Stomach (tissue), 9 donors: ENCODE results near the gene SDK2. TPM values are rescaled to one million over a fixed set of nuclear protein-coding genes. Genes with fewer than 3 reads are reported as not detected.
A peak's percentile ranks its signal among the peaks of the same experiment; 100 is the strongest.

Source experiments
- DNase-seq, 2 donors: peaks; one replicate each; pipeline versions ENCODE4 v3.0.0 to v3.0.0-alpha.2; 2013 to 2019
- H3K27ac ChIP-seq, 5 donors: fragments of 200-600 bp in 4 of 5; sonication (generic) in 4 of 5; one replicate each; pipeline ENCODE4 v1.5.1; 2013 to 2019; ENCODE audit warnings: mild to moderate bottlenecking in 1 of 5, moderate library complexity in 1 of 5
- H3K27me3 ChIP-seq, 3 donors: fragments of 200-600 bp; sonication (generic); one replicate each; pipeline ENCODE4 v1.5.1; 2017 to 2019; ENCODE audit warnings: mixed run types in 1 of 3
- H3K36me3 ChIP-seq, 4 donors: fragments of 200-600 bp; sonication (generic); 1 replicate in 3 of 4; 2 replicates in 1 of 4; pipeline ENCODE4 v1.5.1; 2016 to 2019
- H3K4me1 ChIP-seq, 4 donors: fragments of 200-600 bp; sonication (generic); one replicate each; pipeline ENCODE4 v1.5.1; 2016 to 2019
- H3K4me3 ChIP-seq, 4 donors: fragments of 200-600 bp; sonication (generic) in 3 of 4; one replicate each; pipeline ENCODE4 v1.5.1; 2016 to 2019; ENCODE audit warnings: mild to moderate bottlenecking in 1 of 4
- H3K9me3 ChIP-seq, 4 donors: fragments of 200-600 bp; sonication (generic); one replicate each; pipeline ENCODE4 v1.5.1; 2016 to 2019
- EP300 ChIP-seq: sonication (generic); formaldehyde crosslinking; IDR thresholded peaks from one replicate; pipeline ENCODE4 v1.6.1; 2017; ENCODE audit warnings: antibody characterized with exemption
- POLR2A ChIP-seq, 4 donors: fragments of 450-650 bp; IDR thresholded peaks; one replicate each; pipeline ENCODE4 v1.6.1; 2016; ENCODE audit warnings: antibody characterized with exemption in 4 of 4, control low read depth in 2 of 4, mild to moderate bottlenecking in 1 of 4, moderate library complexity in 1 of 4
- POLR2AphosphoS5 ChIP-seq, 3 donors: sonication (generic); formaldehyde crosslinking; IDR thresholded peaks; one replicate each; pipeline ENCODE4 v1.6.1; 2016; ENCODE audit warnings: antibody characterized with exemption in 3 of 3
- WGBS, 5 donors: extraction: QIAGEN DNeasy Blood & Tissue Kit in 3 of 5; methylation state at CpG; one replicate each; pipeline versions ENCODE4 v1.1.5 to v1.1.7; 2013 to 2018; 5-methylcytosine and 5-hydroxymethylcytosine counted together
- intact Hi-C: fragments of 100-400 bp; cut with DNase I; formaldehyde crosslinking; loops from one replicate; pipeline ENCODE4 v1.15.1; 2023; ENCODE audit warnings: low total_unique reads
- polyA plus RNA-seq, 3 donors: library from polyadenylated mRNA; stranded (reverse); fragments of 200-250 nt; gene quantifications; one replicate each; pipeline ENCODE4 v1.2.3, GENCODE V29; 2013
- total RNA-seq, 5 donors: library from RNA; depleted of rRNA; stranded (reverse); fragments of >200 nt; gene quantifications; one replicate each; pipeline versions ENCODE4 v1.1.0 to v1.2.3, GENCODE V29; 2014 to 2016
- TF ChIP-seq, protein P1 (sequence below), 7 experiments: fragments of 450-650 bp in 4 of 7; fragments of 200-600 bp in 3 of 7; sonication (generic) in 3 of 7; IDR thresholded peaks; one replicate each; pipeline ENCODE4 v1.5.1; 2016 to 2019; ENCODE audit warnings: antibody characterized with exemption in 7 of 7, control low read depth in 2 of 7, mild to moderate bottlenecking in 1 of 7
- donor health status: healthy with polysubstance abuse.
- donor health status: Bipolar disorder and iron deficiency.
- donor health status: healthy.

The SDK2 gene
- total and polyA plus RNA-seq, 8 donors: under 0.01 to 9.6 (median 0.44) TPM; not detected in 1

DNA sequence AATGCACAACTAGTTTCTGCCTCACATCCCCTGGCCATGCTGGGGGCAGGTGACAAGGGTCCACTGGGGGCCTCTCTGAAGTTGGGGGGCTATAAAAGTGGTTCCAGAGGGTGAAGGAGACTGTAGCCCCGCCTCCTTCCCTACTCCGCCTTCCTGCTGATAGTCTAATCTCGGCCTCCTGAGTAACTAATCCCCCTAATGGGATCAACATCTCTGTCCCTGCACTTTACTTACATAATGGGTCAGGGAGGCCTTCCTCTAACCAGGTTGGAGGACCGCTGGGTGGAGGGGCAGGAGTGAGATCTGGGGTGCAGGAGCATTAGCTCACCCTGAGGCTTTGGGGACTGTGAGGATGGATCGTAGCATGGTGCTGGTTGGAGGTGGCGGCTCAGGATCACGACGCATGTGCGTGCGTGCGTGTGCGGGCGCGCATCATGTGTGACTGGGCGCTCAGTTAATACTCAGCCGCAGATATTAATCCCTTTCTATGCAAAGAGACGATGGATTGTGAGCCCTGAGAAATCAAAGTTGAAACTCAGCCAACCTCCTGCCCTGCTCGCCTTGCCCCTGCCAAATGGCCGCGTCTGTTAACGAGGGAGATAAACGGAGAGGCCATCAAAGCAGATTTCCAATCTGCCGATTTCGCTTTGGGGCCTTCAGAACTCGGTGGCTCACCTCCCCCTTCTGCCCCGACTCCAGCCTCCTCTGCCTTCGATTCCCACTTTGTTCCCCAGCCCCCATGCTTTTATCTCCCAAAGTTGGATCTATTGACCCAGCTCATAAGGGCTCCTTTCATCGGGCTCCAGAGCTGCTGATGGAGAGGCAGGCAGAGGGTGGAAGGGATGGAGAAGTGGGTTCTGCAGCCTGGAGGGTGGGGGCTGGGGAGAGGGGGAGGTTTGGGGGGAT lies 107.3 kb downstream of the SDK2 start:
- Histone ChIP-seq H3K27me3 (peaks cover 0 to 30% (median 0%) of the 10 kb centered on the region in 3 donors), H3K4me3 (no peak overlapping the region), H3K9me3 (no peaks in the 10 kb centered on the region), H3K36me3 (no peaks in the 10 kb centered on the region), H3K27ac (no peak overlapping the region), H3K4me1 (no peaks in the 10 kb centered on the region)
- WGBS, 5 donors: 56 to 67% (median 60%) methylated on average over 27 to 28 of the region's 28 CpGs
- TF ChIP-seq, protein P1, sequence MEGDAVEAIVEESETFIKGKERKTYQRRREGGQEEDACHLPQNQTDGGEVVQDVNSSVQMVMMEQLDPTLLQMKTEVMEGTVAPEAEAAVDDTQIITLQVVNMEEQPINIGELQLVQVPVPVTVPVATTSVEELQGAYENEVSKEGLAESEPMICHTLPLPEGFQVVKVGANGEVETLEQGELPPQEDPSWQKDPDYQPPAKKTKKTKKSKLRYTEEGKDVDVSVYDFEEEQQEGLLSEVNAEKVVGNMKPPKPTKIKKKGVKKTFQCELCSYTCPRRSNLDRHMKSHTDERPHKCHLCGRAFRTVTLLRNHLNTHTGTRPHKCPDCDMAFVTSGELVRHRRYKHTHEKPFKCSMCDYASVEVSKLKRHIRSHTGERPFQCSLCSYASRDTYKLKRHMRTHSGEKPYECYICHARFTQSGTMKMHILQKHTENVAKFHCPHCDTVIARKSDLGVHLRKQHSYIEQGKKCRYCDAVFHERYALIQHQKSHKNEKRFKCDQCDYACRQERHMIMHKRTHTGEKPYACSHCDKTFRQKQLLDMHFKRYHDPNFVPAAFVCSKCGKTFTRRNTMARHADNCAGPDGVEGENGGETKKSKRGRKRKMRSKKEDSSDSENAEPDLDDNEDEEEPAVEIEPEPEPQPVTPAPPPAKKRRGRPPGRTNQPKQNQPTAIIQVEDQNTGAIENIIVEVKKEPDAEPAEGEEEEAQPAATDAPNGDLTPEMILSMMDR (IDR thresholded peaks at IDR 0.05): no peak
- TF ChIP-seq POLR2AphosphoS5 (IDR thresholded peaks at IDR 0.05) (no peak), POLR2A (IDR thresholded peaks at IDR 0.05) (no peak), EP300 (no peak)
- no peak for DNase-seq
- intact Hi-C loops: no loop called here

DNA sequence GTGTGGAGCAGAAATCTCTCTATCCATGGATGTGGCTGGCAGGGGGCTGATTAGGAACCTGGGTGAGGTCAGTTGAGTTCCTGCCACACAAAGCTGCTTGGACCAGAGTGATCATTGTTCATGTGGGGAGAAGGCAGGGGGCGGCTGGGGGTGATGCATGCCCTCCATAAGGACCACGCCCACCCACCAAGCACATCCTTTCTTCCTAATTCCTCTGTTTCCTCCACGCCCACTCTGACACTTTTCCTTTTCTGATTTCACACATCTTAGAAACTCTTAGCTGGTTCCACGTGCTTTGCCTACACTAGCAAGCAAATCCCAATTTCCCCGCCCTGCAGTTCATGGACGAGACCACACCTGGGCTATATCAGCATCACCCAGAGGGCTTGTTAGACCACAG lies 108.5 kb downstream of the SDK2 start:
- DNase-seq: no peak
- no peaks in the 10 kb centered on the region for H3K9me3 ChIP-seq
- intact Hi-C loops: no loop called here
- WGBS, 5 donors: 56 to 75% (median 70%) methylated on average over 6 of the region's 6 CpGs
- no peak for TF ChIP-seq POLR2A (IDR thresholded peaks at IDR 0.05)
- TF ChIP-seq, protein P1 (IDR thresholded peaks at IDR 0.05): no peak
- H3K4me1 ChIP-seq: no peaks in the 10 kb centered on the region
- H3K36me3 ChIP-seq: no peaks in the 10 kb centered on the region
- peaks cover 0 to 30% (median 0%) of the 10 kb centered on the region in 3 donors for H3K27me3 ChIP-seq
- H3K27ac ChIP-seq: no peak overlapping the region
- H3K4me3 ChIP-seq: no peak overlapping the region

DNA sequence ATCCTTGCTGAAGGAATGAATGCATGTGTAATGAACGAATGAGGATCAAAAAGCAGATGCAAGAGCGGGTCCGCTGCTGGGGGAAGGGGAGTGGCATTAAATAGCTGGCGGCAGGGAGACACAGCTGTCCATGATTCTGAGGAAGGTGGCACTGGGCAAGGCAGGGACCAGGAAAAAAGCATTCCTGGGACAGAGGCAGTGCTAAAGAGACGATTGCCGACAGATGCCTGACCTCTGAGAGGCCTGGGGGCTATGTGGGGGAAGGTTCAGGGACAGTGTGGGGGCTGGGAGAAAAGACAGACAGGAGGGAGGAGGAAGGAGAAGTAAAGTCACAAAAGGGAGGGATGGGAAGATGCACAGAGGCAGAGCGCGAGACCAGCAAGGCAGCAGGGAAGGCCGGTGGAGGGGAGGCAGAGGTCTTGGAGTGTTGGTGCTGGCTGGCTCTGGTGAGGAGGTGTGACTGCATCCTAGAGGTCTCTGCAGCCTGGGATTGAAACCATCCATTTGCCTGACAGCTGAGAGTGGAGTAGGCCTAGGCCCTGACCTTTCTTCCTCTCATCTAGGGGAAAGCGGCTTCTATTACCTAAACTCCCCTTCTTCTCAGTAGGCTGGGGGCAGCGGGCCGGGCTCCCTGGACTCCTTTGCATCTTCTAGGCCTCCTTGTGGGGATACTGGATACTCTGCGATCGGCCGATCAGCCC lies 109.9 kb downstream of the SDK2 start:
- Histone ChIP-seq H3K36me3 (no peaks in the 10 kb centered on the region), H3K4me1 (no peaks in the 10 kb centered on the region), H3K4me3 (no peak overlapping the region), H3K27ac (no peak overlapping the region), H3K27me3 (peaks cover 0 to 26% (median 0%) of the 10 kb centered on the region in 3 donors), H3K9me3 (no peaks in the 10 kb centered on the region)
- intact Hi-C loops: no loop called here
- DNase-seq: no peak
- 71 to 79% (median 74%) methylated on average over 15 of the region's 15 CpGs for WGBS, 5 donors
- TF ChIP-seq EP300: no peak
- no peak for TF ChIP-seq POLR2A (IDR thresholded peaks at IDR 0.05)
- no peak for TF ChIP-seq POLR2AphosphoS5 (IDR thresholded peaks at IDR 0.05)
- TF ChIP-seq, protein P1 (IDR thresholded peaks at IDR 0.05): no peak

DNA sequence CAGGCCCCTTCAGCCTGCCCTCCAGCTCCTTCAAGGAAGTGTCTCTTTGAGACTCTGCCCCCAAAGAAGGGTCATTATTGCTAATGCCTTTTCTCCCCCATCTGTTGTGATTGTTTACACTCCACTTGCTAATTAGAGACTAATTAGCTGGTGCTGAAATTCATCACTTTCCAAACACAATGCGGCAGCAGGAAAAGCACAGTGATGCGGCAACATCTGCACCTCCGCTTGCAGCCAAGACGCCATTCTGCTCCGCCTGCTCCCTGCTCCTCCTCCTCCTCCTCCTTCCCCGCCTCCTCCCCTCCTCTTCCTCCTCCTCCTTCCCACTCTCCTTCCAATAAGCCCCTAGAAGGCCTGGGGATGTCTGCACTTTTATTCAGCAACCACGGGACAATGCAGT lies 110.5 kb downstream of the SDK2 start:
- no peak overlapping the region for H3K27ac ChIP-seq
- intact Hi-C loops: no loop called here

More for the DNA sequence above, 110.5 kb downstream of the SDK2 start:
- Histone ChIP-seq H3K36me3 (no peaks in the 10 kb centered on the region), H3K4me3 (no peak overlapping the region), H3K4me1 (no peaks in the 10 kb centered on the region), H3K27me3 (peaks cover 0 to 26% (median 0%) of the 10 kb centered on the region in 3 donors), H3K9me3 (no peaks in the 10 kb centered on the region)
- TF ChIP-seq EP300: no peak
- TF ChIP-seq POLR2A (IDR thresholded peaks at IDR 0.05): no peak
- TF ChIP-seq, protein P1 (IDR thresholded peaks at IDR 0.05): no peak
- no peak for TF ChIP-seq POLR2AphosphoS5 (IDR thresholded peaks at IDR 0.05)
- peak in 1 of 2 donors; percentile 58 for DNase-seq
- WGBS, 5 donors: 48 to 58% (median 54%) methylated on average over 7 of the region's 7 CpGs
